Transverse colon (tissue), 4 donors: ENCODE measurements around the gene FAM200B. TPM values are rescaled to one million over a fixed set of nuclear protein-coding genes. Genes with fewer than 3 reads are reported as not detected.

ENCODE experiments used
- DNase-seq: peaks from one replicate; pipeline ENCODE4 v3.0.0-alpha.2; 2019
- H3K27ac ChIP-seq, 4 donors: fragments of 200-600 bp; sonication (generic); 2 replicates each; pipeline ENCODE4 v1.5.1; 2016 to 2018; ENCODE audit warnings: inconsistent platforms in 4 of 4
- H3K27me3 ChIP-seq: fragments of 200-600 bp; sonication (generic); 2 replicates; pipeline ENCODE4 v1.5.1; 2017; ENCODE audit warnings: inconsistent platforms
- H3K36me3 ChIP-seq, 4 donors: fragments of 200-600 bp; sonication (generic); 2 replicates each; pipeline ENCODE4 v1.5.1; 2017 to 2019; ENCODE audit warnings: inconsistent platforms in 4 of 4
- H3K4me1 ChIP-seq, 4 donors: fragments of 200-600 bp; sonication (generic); 2 replicates each; pipeline ENCODE4 v1.5.1; 2017 to 2020; ENCODE audit warnings: inconsistent platforms in 4 of 4
- H3K4me3 ChIP-seq, 4 donors: fragments of 200-600 bp; sonication (generic); 1 replicate in 1 of 4; 2 replicates in 3 of 4; pipeline versions ENCODE4 v1.5.1 to v1.6.1; 2017 to 2019; ENCODE audit warnings: inconsistent platforms in 4 of 4
- H3K9me3 ChIP-seq, 2 donors: fragments of 200-600 bp; sonication (generic); 2 replicates each; pipeline ENCODE4 v1.5.1; 2017 to 2019; ENCODE audit warnings: inconsistent platforms in 2 of 2
- CTCF ChIP-seq, 5 experiments: fragments of 200-600 bp in 3 of 5; fragments of 450-650 bp in 2 of 5; sonication (generic) in 3 of 5; IDR thresholded peaks; 1 replicate in 2 of 5; 2 replicates in 3 of 5; pipeline ENCODE4 v1.5.1; 2016 to 2017; ENCODE audit warnings: antibody characterized with exemption in 5 of 5, inconsistent platforms in 3 of 5, mild to moderate bottlenecking in 2 of 5, moderate library complexity in 1 of 5
- EP300 ChIP-seq: sonication (generic); formaldehyde crosslinking; IDR thresholded peaks from one replicate; pipeline ENCODE4 v1.6.1; 2017; ENCODE audit warnings: antibody characterized with exemption, low read depth
- POLR2A ChIP-seq: fragments of 450-650 bp; IDR thresholded peaks from one replicate; pipeline ENCODE4 v1.6.1; 2016; ENCODE audit warnings: antibody characterized with exemption, mild to moderate bottlenecking, moderate library complexity
- POLR2AphosphoS5 ChIP-seq, 3 donors: sonication (generic); formaldehyde crosslinking; IDR thresholded peaks; one replicate each; pipeline ENCODE4 v1.6.1; 2016; ENCODE audit warnings: antibody characterized with exemption in 3 of 3
- WGBS, 2 donors: methylation state at CpG; one replicate each; pipeline ENCODE4 v1.1.5; 2018; ENCODE audit warnings: low coverage in 1 of 2; 5-methylcytosine and 5-hydroxymethylcytosine counted together
- in situ Hi-C, 4 donors: fragments of 200-750 bp; cut with MboI; loops; one replicate each; pipeline versions ENCODE4 v1.15.0 to v1.15.1; 2017; ENCODE audit warnings: low sequenced_read_pairs in 3 of 4, low pct_ligation_motif_present in 1 of 4, low pct_unique_long_range_greater_than_20kb in 1 of 4
- intact Hi-C: fragments of 100-400 bp; cut with DNase I; formaldehyde crosslinking; loops from one replicate; pipeline ENCODE4 v1.15.1; 2023; ENCODE audit warnings: low total_unique reads
- total RNA-seq, 4 donors: library from RNA; depleted of rRNA; stranded (reverse); fragments of >200 nt; gene quantifications; one replicate each; pipeline ENCODE4 v1.1.0, GENCODE V29; 2016

FAM200B gene
- total RNA-seq, 4 donors from 2014 or later: 6.4 to 46.6 (median 28.0) TPM

DNA sequence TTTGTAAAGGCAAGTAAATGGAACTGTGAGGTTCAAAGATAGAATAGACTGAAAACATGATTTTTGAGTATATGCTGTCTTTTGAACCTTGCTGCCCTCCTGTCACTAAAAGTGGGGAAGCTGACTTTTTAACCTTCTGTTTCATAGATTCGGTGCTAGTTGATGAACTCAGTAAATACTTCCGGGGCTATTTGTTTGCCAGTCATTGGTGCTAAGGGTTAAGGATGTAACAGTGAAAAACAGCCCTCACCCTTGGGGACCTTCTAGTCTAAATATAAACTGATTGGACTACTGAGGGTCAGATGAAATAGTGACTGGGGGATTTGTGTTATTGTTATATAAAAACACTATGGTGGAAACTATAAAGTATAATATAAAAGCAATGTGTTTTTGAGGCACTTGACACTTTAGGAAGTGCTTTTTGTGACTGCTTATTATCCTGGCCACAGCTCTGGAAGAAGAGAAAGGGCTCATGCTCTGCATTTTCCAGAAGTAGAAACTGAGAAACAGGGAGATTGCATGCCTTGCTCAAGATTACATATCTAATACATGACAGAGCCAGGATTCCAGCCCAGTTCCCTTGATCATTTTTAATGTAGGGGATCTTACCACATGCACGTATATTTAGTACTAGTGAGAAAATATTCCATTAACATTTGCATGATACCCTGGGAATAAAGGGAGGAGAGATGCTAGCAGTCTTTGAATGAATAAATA lies 25.2 kb downstream of the FAM200B start:
- Histone ChIP-seq H3K4me3 (no peak overlapping the region), H3K36me3 (no peaks in the 10 kb centered on the region), H3K4me1 (peaks cover 0 to 12% (median 7%) of the 10 kb centered on the region in 4 donors), H3K9me3 (no peaks in the 10 kb centered on the region), H3K27me3 (no peaks in the 10 kb centered on the region), H3K27ac (peak overlapping the region in 1 of 4 donors; percentile 26)
- 51 to 86% methylated on average over 1 to 3 of the region's 3 CpGs for WGBS, 2 donors
- in situ Hi-C loops: no loop called here
- DNase-seq: no peak
- TF ChIP-seq POLR2A (no peak), CTCF (IDR thresholded peaks at IDR 0.05) (no peak), POLR2AphosphoS5 (IDR thresholded peaks at IDR 0.05) (no peak), EP300 (no peak)
- intact Hi-C loops: no loop called here

- Histone ChIP-seq H3K36me3 (no peaks in the 10 kb centered on the region), H3K9me3 (no peaks in the 10 kb centered on the region), H3K27me3 (no peaks in the 10 kb centered on the region), H3K4me3 (no peak overlapping the region), H3K27ac (peak overlapping the region in 1 of 4 donors; percentile 10), H3K4me1 (peaks cover 0 to 11% (median 4%) of the 10 kb centered on the region in 4 donors)
- no peak for TF ChIP-seq EP300
- no peak for TF ChIP-seq CTCF (IDR thresholded peaks at IDR 0.05)
- TF ChIP-seq POLR2A: no peak
- TF ChIP-seq POLR2AphosphoS5 (IDR thresholded peaks at IDR 0.05): no peak
- in situ Hi-C loops (no loop called here), intact Hi-C loops (no loop called here)
- 26 to 30% methylated on average over 7 of the region's 7 CpGs for WGBS, 2 donors
- no peak for DNase-seq
Measured at GRCh38 chr4:15707363-15707715, 25.7 kb downstream of the FAM200B start.

- Histone ChIP-seq H3K4me3 (no peak overlapping the region), H3K36me3 (no peaks in the 10 kb centered on the region), H3K27me3 (no peaks in the 10 kb centered on the region), H3K4me1 (no peaks in the 10 kb centered on the region), H3K27ac (no peak overlapping the region), H3K9me3 (no peaks in the 10 kb centered on the region)
- intact Hi-C loops (no loop called here), in situ Hi-C loops (no loop called here)
- WGBS, 2 donors: 88 to 100% methylated on average over 1 to 2 of the region's 2 CpGs
- TF ChIP-seq CTCF (IDR thresholded peaks at IDR 0.05) (no peak), EP300 (no peak), POLR2AphosphoS5 (IDR thresholded peaks at IDR 0.05) (no peak), POLR2A (no peak)
- no peak for DNase-seq
Measured at GRCh38 chr4:15711762-15712161, 30.1 kb downstream of the FAM200B start.

DNA sequence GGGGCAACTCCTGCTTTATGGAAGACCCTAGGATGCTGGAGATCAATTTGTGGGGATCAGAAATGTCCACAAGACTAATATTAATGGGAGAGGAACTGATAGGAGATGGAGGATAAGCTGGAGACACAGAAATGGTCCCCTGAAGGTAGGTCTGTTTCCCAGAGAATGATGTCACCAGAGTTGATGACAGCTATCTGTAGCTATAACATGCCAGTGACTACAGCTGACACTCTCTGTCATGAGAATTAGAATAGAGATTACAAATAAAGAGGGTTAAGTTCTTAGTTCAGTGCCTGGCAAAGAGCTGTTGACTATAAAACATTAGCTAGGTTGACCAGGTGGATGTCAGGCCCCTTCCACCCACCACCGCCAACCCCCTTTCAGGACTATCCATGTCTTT lies 30.6 kb downstream of the FAM200B start:
- no peak overlapping the region for H3K4me3 ChIP-seq
- intact Hi-C loops (no loop called here), in situ Hi-C loops (no loop called here)
- no peak for DNase-seq
- TF ChIP-seq CTCF (IDR thresholded peaks at IDR 0.05): no peak
- H3K36me3 ChIP-seq: no peaks in the 10 kb centered on the region
- H3K27ac ChIP-seq: no peak overlapping the region
- no peaks in the 10 kb centered on the region for H3K4me1 ChIP-seq
- no peaks in the 10 kb centered on the region for H3K27me3 ChIP-seq
- H3K9me3 ChIP-seq: no peaks in the 10 kb centered on the region
- WGBS, 2 donors: 100% methylated on average over 1 of the region's 1 CpG; no CpG with 5 or more reads in 1 of the 2 donors
